HG03442 (cell line): ENCODE results near the gene TRIO.

ENCODE experiments used
- ATAC-seq: cut with Tn5 transposase; IDR thresholded peaks from one replicate; pipeline ENCODE4 v1.9.1; 2021; ENCODE audit warnings: mild to moderate bottlenecking, moderate library complexity; ENCODE audit not compliant: unreplicated experiment

The TRIO gene

DNA sequence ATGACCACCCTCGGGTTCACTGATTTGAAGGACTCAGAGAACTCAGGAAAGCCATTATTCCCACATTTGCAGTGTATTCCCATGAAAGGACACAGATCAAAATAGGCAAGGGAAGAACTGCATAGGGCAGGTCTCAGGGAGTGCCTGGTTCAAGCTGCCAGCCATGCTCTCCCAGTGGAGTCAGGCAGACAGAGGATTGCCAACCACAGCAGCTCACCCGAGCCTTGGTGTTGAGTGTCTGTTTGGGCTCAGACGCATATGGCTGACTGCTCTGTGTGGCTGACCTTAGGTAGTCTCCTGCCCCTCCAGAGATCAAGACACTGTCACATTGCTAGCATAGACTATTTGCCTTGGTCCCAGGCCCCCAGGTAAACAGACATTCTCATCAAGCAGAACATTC is 322.6 kb downstream of the TRIO start:
- ATAC-seq: no peak

DNA sequence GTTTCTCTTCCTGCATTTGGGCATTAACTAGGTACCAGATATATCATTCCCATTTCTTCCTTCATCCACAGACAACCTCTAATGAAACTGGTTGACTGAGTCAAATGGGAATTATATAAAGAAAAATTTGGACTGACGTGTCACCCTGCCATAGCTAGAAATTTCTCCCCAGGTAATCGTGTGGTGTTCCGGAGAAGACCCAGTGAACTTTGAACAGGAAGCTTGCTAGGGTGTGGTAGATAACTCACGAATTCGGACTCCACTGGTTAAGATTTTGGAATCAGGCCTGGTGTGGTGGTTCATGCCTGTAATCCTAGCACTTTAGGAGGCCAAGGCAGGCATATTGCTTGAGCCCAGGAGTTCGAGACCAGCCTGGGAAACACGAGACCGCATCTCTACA is 324.1 kb downstream of the TRIO start:
- no peak for ATAC-seq

DNA sequence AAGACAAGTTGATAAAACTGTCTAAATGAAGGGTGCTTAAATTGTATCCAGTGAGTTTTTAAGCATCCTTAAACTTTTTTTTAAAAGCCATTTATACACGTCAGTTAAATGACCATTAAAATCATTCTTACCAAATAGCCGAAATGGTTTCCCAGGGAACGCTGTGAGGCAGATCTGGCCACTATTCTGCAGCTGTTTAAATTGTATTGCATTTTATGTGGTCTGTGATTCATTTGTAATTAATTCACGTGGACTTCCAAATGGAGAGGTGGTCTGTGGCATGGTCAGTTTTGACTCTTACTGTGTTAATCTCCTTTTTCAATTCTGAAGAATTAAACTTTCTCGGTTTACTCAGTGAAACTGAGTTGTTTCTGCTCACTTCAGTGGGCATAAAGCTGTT is 324.7 kb downstream of the TRIO start:
- ATAC-seq: no peak

DNA sequence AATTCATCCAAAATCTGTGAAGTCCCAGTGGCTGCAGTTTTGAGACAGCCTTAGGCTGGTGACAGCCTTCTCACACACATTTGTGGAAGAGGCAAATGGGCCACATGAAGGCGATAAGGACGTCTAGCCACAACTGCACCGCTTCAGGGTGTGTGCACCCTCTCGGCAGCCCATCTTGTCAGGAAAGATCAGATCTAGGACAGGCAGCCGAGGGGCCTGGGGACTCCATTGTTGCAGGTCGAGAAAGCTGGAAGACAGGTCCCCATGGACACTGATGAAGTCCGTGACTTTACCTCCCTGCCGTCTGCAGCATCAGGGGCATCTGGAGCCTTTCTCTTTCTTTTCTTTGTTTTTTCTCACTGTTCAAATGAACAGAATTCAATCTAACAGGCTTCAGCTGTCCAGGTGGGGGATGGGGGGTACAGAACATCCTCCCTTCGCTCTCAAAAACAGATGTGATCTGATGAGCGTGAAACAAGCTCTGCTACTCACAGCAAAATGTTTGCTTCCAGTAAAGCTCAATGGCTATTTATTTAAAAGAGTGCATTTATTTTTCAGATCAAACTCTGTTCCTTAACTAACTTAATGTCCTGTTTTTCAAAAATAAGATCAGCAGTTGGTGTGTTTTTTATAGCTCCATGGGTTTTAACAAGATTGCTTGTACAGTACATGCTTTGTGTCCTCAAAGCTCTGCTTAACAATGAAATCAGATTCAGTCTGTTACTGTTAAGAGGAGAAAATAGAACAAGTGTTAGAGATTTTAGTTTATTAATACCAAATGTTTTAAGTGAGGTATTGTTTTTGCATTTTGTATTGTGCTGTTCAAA is 326.6 kb downstream of the TRIO start:
- no peak for ATAC-seq

DNA sequence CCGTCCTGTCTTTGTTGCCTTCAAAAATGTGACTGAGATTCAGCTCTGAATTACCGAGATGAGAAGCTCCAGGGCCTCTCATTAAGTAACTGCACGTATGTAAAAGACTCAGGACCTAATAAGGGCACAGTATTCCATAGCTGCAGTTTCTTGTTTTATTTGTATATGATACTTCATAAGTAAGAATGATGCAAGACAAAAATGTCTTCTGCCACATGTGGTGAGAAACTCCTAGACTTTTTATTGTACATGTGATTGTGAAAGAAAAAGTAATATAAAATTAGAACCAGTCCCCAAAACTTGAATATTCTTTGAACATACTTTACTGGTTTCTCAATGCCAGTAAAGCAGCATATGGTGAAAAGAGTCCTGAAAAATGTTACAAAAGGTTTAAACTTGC is 328.4 kb downstream of the TRIO start:
- ATAC-seq: no peak

DNA sequence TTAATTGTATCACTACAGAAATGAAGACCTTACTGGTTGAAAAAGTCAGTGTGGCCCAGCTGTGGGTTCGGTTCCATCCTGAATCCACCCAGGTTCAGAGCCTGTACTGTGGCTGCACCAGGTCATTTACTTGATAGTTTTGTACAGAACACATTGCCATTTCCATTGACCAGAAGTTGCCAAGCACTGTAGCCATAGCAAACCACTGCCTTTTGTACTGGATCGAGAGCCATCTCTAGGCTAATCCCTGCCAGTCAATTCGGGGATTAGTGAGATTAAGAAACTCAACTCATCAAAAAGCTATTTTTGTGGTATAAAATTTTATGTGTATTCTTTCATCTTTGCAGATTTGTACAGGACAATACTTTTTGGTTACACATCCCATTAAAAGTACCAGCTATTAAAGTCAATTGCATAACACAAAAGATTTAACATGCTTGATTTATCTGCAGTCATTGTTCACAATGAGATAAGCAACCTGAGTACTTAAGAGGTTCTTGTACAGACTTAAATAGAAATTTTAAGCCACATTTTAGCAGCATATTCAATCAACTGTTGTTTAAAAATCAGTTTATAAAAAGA is 329.9 kb downstream of the TRIO start:
- no peak for ATAC-seq

DNA sequence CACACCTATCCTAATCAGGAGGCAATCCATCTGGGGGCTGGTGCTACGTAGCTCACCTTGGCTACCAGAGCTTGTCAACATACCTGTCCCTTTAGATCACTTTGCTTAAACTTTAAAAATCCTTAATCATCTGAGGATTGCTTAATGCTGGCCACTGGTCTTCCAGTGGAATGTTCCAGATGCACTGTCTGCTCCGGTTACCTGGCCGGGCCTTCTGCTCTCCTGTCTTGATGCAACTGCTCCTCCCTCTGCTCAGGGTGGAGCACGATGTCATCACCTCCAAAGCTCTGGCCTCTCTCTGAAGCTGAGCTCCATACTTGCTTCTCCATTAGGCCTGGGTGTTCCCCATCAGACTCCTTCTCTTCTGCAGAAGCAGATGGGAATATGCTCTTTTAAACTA is 331.9 kb downstream of the TRIO start:
- ATAC-seq: no peak

DNA sequence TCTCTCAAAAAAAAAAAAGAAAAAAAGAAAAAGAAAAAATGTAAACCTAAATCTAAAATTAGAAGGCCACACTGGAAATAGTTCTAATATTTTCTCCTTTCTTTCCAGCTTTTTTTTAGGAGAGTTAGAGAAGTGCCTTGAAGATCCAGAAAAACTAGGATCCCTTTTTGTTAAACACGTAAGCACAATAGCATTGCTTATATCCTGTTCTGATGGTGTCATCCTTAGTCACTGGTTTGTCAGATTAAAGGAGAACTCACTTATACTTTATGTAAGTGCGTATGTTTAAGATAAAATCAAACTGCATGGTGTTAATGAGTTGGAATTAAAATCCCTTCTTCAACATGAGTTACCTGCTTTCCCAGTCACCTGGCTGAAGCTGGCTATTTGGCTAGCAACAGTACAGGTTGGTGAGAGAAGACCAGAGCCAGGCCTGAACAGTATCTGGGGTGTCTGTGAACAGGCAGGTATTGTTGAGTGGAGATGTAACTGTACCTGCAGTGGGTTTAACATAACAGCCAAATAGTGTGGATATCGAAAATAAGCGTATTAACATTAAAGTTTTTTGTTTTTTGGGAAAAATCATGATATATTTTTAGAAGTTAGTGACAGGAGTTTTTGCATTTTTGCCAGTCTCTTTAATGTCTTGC is 333.8 kb downstream of the TRIO start:
- ATAC-seq: no peak

DNA sequence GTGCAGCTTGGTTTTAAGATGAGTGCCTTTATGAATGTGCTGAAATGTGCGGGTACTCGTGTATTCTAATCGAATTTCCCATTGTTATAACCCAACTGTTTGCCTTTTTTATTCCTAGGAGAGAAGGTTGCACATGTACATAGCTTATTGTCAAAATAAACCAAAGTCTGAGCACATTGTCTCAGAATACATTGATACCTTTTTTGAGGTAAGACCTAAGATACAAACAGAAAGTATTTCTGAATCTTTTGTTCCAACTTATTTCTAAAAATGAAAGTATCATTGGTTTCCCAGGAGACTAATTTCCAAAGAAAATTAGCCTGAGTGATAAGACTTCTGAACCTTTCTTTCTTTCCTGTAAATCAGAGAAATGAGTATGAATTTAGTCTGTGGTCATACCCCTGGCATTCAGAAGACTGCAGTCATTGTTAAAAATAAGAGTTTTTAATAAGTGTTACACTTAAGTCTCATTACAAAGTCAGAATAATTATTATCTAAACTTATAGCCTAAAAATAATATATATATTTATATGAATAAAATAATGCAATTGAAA is 336.1 kb downstream of the TRIO start:
- no peak for ATAC-seq

DNA sequence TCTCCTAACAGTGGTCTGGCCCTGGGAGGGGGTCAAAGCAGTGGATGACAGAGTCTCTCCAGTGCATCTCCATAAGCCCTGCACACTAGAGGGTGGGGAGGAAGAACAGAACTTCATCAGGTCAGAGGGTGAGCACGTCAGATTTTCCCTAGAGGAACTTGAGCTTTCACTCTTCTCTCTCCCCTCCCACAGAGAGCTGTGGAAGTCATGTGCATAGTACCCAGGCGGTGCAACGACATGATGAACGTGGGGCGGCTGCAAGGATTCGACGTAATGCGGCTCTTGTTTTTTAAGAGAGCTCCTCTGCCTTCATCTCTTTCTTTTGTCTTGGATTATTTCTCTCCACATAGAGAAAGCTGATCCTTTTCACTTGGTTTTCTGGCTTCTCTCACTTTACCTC is 338.2 kb downstream of the TRIO start:
- no peak for ATAC-seq

DNA sequence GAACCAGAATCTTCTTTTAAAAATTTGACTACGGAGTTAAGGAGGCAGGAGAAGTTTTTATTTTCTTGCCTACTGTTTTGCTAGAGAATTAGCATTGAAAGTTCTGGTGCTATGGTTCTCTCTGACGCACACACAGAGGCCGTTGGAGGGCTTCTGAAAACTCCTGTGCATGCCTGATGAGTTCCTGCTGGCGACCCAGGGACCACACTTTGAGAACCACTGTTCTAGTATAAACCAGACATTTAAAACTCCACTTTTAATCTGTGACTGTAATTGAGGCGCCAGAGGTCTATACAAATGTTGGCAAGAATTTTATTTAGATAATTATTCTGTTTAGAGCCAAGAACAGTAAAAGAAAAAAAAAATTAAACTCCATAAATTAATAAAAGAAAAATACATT is 338.9 kb downstream of the TRIO start:
- no peak for ATAC-seq

DNA sequence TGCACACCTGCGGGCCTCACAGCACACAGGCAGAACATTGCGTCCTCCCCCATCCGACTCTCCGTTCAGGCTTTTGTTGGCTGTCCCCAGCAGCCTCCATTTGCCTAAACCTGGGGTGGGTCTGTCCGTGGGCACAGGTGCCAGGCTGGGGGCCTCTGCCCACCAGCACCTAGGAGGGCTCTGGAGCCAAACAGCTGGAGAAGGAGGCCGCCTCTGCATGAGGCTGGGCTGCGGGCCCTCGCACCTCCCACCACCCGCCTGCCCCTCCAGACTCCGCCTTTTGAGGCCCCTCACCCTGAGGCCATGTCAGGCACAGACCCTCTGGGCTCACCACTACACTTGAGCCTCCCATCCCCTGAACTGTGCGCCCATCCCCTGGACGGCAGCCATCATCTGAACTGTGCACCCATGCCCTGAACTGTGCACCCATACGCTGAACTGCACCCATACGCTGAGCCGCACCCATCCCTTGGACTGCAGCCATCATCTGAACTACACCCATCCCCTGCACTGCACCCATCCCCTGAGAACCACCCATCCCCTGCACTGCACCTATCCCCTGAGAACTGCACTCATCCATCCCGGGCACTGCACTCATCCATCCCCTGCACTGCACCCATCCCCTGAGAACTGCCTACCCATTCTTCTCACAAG is 340.5 kb downstream of the TRIO start:
- no peak for ATAC-seq

DNA sequence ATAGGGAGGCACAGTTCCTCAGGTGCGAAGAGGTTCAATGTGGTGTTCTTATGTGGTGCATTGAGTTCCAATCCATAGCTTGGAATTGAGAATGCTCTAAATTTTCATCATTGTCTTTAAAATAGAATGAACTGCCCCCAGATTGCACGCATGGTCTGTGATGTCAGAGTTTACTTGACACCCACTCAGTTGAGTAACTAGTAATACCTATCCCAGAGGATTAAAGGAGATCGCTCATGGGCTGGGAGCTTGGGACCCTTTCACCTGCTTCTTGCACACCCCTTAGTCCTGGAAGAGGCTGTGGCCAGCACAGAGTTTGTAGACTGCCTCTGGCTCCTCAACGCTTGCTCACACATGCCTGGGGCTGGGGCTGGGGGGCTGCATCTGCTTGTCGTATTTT is 343.3 kb downstream of the TRIO start:
- no peak for ATAC-seq

DNA sequence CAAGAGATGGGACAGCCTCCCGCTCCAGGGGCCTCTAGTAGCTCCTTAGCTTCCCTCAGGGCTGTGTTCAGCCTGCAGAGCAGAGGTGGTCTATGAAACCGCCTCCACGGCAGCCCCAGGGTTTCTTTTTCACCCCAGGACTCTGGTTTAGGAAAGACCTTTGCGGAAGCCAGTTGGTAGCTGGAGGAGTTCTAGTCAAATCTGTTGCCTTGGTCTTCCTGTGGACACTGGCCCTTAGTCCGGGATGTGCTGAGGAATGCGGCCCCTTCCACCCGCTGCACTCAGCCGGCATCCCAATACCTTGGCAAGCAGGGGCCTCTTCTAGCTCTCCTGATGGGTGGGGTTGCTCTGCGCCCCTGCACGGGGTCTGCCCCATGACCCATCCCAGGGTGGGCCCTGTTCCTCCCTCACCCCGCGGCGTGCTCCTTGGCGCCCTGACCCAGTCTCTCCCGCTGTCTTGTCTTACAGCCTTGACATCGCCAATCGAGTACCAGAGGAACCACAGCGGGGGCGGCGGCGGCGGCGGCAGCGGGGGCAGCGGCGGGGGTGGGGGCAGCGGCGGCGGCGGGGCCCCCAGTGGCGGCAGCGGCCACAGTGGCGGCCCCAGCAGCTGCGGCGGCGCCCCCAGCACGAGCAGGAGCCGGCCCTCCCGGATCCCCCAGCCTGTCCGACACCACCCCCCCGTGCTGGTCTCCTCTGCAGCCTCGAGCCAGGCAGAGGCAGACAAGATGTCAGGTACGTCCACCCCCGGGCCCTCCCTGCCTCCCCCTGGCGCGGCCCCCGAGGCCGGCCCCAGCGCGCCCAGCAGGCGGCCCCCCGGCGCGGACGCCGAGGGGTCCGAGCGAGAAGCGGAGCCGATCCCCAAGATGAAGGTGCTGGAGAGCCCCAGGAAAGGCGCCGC is 344.1 kb downstream of the TRIO start:
- no peak for ATAC-seq

DNA sequence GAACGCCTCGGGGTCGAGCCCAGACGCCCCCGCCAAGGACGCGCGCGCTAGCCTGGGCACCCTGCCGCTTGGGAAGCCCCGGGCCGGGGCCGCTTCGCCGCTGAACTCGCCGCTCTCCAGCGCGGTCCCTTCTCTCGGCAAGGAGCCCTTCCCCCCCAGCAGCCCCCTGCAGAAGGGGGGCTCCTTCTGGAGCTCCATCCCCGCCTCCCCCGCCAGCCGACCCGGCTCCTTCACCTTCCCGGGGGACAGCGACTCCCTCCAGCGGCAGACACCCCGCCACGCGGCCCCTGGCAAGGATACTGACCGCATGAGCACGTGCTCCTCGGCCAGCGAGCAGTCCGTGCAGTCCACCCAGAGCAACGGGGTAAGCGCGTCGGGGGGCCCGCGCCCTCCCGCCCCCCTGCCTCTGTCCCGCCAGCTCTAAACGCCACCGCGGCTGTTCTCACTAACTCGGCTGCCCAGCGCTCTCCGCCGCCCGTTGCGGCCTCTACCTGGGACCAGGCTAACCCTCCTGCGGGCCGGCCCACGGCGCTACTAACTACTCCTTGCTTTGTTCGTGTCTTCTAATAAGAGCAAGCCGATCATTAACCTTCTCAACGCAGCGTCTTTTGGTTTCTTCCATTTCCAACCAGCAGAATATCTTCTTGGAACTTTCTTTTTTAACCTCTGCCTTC is 344.9 kb downstream of the TRIO start:
- no peak for ATAC-seq

DNA sequence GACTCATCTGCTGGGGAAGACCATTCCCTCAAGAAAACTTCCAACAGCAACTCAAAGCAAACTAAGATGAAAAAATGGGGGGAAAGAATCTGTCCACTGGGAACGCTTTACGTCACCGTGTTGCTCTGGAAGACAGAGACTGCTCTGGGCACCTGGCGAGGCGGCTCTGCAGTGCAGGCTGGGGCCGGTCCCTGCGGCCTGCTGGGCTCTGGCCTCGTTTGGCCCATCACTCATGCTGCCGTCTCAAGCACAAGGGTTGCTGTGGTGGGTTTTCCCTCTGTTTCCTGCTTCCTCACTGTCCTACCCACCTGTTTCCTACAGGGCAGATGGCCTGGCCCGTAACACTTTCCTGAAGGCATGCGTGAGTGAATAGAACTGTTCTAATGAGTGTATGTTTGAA is 345.6 kb downstream of the TRIO start:
- no peak for ATAC-seq

DNA sequence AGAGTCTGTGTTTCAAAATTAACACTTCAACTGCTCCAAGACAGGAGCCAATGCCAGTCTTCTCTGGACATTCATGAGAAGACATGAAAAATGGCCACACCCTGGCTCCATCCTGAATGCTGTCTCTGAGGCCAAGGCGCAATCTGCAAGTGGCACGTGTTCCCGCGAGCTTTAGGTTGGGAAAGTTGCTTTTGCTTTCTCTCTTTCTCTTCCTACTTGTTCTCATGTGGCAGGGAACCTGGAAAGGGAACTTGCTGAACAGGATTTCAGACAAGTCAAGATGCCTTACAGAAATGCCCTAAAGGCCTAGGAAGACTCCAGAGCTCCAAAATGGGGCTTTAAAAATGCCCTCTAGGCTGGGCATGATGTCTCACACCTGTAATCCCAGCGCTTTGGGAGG is 346.5 kb downstream of the TRIO start:
- no peak for ATAC-seq

DNA sequence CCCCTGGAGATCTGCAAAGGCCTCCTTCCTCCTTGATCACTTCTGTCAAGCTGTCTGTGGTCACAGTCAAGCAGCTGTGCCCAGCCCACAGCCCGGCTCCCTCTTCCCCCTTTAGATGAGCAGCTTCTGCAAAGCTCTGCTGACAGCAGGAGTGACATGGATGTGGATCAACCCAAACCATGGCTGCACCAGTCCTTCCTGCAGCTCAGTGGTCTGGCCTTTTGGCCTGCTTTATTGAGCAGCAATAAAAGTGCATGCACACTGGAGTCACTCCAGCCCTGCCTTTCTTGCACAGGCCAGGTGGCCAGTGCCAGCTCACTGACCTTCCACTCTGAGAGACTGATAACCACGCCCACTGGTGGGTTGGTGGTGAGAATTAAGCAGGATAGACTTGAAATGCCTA is 347.2 kb downstream of the TRIO start:
- no peak for ATAC-seq

DNA sequence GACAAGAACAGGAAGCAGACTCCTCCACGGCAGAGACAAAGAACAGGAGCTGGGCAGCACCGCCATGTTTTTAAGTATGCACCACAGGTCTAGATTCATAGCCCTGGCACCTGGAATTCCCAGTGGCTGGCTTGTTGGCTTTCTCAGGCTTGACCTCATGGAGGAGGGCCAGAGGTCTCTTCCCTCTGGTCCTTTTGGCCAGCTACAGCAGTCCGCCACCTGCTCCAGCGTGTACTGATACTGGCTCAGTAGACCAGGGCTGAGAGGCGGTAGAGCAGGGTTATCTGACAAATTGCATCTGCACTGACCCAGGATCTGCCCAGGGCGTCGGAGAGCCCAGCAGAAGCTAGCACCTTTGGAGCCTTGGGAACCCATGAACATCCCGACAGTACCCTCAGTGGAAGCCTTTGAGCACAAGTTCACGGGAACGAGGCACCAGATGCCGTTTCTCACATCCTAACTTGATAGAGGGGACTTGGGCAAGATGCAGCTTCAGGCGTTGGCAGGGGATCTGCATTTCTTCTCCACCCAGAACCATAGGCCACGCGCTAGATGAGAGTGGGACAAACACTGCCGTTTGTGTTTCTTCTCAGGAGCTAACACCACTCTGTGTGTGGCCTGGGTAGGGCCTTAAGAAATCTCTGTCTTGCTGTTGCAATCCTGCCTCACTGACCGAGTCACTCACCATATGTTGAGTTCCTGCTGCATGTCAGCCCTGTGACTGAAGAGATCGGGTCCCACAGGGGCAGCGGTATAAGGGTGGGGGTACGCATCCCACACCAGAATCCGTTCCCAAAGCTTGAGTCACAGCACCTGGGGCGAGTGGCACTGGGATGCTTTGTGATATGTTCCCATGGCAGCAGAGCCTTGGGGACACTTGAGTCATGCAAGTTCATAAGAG is 348.1 kb downstream of the TRIO start:
- no peak for ATAC-seq
